HG03095 (cell line): Measurements from ENCODE around the gene LRP2.
"Not testable (repeated sequence)": the region's sequence is repeated elsewhere in the genome, so short reads cannot be mapped to it uniquely, and the experiment has no call there.

ENCODE experiments used
- ATAC-seq: cut with Tn5 transposase; IDR thresholded peaks from one replicate; pipeline ENCODE4 v1.9.1; 2021; ENCODE audit warnings: moderate library complexity; ENCODE audit not compliant: unreplicated experiment

The LRP2 gene

DNA sequence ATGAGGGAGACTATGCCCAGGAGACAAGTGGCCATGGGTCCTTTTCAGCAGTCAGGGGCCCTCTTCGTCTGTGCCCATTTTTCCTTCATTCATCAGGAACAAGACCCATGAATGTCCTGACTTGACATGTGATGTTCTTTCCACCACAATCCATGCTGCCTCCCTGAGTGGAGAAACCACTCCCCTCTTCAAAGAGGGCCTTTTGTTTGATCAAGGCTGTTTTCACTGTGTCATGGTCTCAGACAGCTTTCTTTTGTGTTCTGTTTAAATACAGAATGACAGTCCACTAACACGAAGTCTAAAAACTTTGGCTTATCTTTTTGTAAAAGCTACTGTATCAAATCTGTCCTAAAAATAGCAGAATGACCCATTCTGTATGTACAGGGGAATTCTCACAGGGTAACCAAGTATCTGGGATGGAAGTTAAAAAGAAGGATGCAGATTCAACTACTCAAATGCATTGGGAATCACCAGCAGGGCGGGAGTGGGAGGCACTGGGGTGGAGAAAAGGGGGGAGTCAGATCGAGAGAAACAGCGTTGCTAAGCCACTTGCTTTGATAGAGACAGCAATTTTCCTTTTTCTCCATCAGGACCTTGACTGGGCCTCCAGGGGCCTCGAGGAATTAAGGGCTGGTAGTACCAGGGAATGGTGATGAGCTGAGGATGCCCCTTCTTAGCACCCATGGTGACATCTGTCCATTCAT lies 13.9 kb downstream of the LRP2 start:
- ATAC-seq = no peak

DNA sequence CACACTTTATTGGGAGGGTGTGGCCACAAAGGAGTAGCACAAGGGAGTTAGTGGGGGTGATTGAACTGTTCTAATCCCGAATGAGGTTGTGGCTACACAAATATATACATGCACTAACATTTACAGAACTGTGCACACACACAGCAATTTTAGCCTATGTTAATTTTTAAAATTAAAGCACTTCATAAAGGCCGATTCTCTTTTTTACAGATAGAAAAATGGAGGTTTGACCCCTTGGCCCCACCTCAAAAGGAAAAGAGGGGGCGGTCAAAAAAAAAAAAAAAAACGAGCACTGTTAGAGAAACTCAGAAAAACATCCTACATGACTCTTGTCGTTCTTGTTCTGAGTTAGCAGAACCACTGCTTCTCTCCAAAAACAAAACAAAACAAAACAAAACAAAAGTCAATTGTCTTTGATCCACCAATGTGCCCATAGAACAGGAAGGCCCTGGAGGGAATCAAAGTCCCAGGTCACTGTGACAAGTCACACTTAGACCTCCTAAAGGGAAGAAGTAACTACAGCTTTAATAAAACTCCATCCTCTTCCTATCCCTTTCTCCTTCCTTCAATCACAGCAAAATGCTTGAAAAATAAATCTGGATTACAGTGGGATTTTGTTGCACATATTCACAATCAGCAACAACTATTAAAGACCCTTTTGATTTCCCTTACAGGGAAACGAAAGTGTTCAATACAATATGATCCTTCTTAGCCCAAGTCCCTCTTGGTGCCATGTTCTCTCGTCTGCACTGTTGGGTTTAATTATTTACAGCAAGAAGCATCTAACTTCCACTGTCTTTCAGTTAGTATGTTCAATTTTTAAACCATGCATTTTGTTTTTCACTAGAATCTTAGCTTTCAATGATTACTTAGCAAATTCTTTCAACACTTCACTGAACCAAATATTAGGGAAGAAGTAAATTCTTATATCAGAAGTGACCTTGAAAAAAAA lies 16.6 kb downstream of the LRP2 start:
- no peak for ATAC-seq

DNA sequence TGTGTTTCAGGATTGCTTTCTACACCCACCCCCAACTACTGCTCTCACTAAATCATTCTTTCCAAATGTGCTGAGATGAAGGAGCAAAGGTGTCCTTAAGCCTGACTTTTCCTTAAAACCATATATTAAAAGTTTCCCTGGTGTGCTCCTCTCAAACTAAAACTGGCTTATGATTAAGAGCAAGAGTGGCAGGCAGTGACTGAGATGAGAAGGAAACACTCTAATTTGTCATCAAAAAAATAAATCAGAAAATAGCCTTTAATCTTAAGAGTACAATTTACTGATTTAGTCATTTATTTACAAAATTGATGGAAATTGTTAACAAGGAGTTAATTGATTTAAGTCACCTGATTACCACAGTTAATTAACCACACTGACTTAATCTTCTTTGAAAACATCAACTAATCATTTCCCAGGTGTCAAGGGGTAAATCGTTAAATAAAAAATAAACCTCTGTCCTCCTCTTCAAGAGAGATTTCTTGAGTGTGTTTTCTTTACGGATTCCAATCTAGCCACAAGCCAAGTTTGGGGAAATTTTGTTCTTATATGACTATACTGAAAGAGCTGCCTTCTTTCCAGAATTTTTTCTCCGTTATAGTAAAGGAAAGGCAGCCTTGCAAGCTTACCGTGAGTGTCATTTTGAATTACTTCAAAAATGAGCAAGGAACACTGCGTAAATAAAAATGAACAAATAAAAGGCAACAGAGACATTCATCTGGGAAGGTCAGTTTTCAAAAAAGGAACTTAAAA lies 17.4 kb downstream of the LRP2 start:
- no peak for ATAC-seq

DNA sequence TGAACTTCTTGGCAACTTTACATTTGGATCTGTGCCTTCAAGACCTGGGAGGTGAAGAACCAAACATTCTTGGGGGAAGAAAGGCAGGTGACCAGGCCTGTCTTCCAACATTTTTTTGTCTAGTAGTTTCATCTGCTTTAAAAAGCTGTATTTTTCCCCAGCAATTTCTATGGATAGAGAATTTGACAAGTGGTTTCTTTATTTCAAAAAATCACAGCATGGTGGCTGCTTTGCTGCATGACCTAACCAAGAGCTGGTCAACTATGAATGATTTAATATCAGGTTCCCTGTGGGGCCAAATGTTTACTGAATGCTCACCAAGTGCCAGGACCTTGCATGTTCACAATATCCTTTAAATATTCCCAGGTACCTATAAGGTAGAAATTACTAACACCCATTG lies 19.1 kb downstream of the LRP2 start:
- no peak for ATAC-seq

DNA sequence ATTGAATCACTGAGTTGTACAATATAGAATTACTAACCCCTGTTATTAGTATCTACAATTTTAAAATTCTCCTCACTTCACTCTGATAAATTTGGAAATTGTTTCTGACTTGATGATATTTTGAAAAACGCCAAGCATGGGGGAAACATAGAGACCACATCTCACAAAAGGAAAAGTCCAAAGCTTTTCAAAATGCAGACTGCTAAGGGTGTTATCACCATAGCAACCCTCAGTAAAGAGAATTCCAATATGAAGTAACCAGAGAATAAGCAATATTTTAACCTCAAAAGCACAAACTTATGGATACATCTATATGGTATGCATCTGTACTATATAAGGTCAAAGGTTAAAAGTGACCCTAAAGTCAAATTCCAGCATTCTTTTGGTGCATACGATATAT lies 22.7 kb downstream of the LRP2 start:
- no peak for ATAC-seq

DNA sequence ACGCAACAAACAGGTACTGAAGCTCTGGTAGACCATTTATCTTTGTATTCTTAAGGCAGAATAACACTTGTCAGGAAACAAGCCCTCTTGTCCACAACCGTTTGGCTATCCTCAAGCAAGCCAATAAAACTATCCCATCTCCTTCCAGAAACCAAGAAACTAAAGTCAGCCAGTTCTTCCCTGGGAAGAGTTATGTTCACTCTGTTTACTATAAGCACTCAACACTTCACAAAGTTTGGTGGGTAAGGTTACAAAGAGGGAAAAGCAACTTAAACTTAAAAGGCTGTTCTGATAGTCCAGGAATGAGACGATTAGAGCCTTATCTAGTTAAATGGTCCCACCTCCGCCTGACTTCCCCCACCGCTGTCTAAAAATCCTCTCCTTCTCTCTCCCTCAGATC lies 25.6 kb downstream of the LRP2 start:
- no peak for ATAC-seq

DNA sequence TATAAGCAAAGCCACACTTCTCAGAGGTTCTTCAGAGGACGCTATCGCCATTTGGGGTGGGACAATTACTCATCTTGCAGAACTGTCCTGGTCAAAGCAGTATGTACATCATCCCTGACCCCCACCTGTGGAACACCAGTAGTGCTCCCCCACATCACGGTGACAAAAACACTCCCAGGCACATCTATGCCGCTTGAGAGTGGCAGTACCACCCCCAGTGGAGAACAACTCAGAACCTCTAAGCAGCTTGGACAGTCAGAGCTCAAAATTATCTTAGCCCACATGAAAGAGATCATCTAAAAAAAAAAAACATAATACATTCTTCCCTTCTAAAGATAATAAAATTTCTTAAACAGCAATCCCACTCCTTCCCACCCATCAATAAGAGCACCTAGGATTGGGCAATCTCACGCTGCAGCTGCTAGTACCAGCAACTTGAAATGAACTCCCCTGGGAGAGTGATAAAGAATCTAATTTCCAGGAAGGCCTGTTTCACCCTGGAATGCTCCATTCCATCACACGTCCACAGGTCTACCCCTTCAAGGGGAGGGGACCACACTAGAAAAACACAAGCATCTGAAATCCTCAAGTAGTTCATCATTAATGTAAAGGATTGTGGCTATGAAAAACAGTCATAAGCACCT lies 31.7 kb downstream of the LRP2 start:
- ATAC-seq = no peak

DNA sequence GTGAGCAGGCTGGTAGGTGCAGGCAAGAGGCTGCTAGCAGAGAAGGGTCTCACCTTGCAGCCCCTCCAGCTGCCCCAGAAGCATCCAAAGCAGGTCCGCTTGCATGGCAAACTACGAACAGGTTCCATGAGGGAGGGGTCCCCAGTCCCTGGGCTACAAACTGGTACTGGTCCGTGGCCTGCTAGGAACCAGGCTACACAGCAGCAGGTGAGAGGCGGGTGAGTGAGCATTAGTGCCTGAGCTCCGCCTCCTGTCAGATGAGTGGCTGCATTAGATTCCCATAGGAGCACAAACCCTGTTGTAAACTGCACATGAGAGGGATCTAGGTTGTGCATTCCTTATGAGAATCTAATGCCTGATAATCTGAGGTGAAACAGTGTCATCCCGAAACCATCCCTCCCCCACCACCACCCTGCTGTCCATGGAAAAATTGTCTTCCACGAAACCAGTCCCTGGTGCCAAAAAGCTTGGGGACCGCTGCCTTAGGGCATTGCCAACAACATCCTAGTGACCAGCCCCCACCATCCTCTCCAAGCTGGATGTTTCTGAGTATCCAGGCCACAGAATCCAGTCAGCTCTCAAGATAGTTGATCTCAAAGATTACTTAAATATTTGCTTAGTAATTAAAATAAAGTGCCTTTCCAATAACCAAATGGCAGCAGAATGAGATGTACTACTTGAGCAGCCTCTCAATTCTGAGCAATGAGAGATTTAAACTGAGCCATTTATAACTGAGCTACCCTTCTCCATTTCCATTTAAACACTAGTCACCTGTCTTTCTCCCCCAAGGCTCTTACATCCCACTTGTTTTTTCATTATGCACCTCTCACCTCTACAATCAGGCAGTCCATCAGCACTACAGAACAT lies 32.4 kb downstream of the LRP2 start:
- ATAC-seq = no peak

DNA sequence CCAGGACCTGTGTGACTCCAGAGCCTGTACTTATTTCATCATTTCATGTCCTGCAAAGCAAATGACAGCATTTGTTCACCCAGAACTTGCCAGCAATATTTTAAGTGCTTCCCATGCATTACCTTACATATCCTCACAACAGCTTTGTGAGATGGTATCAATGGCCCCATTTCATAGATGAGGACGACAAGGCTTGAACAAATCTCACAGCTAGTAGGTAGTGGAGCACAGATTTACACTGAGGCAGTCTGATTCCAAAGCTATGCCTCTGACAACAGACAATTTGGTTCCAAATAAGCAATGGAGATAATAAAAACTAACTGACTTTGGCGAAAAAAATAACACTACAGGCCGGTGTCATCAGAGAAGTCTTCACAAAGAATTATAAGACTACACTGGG lies 33.5 kb downstream of the LRP2 start:
- ATAC-seq = no peak

DNA sequence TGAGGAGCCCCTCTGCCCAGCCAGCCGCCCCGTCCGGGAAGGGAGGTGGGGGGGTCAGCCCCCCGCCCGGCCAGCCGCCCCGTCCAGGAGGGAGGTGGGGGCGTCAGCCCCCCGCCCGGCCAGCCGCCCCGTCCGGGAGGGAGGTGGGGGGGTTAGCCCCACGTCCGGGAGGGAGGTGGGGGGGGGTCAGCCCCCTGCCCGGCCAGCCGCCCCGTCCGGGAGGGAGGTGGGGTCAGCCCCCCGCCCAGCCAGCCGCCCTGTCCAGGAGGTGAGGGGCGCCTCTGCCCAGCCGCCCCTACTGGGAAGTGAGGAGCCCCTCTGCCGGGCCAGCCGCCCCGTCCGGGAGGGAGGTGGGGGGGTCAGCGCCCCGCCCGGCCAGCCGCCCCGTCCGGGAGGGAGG lies 34.5 kb downstream of the LRP2 start:
- ATAC-seq = not testable (repeated sequence)

DNA sequence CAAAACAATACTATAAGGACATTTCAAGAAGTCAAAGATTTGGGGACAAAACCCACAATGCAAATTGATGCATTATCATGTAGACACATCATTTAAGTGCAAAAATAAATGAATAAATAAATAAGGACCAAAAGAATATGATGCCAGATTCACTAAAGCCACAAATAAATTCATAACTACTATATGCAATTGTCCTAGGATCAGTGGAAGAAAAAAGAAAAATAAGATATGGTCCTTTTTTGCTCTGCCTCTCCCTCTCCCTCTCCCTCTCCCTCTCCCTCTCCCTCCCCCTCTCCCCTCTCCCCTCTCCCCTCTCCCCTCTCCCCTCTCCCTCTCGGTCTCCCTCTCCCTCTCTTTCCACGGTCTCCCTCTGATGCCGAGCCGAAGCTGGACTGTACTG lies 36.4 kb downstream of the LRP2 start:
- ATAC-seq = not testable (repeated sequence)

DNA sequence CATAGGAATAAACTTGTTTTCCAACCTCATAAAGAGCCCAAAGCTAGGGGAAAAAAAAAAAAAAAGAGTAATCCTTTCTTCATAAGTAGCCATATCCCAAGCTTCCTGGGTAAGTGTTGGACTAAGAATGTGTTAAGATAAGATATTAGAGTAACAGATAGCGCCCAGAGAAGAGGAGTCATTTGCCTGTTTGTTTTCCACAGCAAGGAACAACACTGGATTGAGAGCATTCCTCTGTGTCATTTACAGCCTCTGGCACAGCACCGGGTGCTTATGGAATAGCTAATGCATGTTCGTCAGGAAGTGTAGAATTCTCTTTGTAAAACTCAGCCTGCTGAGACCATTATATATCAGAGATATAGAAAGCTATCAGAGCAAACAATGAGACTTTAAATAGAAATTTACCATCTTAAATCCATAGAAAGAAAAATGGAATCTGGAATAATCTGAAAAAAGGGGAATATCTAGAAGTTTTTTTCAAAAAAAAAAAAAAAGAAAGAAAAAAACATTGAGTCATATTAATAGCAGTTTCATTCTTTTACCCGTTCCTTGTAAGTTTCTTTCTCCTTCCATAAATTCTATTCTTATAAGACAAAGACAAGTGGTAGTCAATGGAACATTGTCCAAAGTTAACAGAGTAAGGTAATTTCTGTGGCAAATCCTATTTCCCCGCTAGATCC lies 37.6 kb downstream of the LRP2 start:
- no peak for ATAC-seq

DNA sequence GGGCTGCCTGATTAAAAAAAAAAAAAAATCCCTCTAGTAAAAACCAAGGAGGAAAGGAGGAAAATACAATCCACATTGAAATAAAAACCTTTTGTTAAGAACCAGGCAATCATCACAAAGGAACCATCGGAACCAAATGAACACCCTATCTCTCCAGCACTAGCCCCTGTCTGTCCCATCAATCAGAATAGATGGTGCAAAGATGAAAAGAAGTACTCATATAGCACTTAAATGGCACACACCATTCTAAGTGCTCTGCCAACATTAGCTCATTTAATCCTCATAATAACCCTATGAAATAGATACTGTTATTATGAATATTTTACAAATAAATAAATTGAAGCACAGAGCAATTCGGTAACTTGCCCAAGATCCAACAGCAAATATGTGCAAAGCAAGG lies 38.5 kb downstream of the LRP2 start:
- ATAC-seq = no peak

DNA sequence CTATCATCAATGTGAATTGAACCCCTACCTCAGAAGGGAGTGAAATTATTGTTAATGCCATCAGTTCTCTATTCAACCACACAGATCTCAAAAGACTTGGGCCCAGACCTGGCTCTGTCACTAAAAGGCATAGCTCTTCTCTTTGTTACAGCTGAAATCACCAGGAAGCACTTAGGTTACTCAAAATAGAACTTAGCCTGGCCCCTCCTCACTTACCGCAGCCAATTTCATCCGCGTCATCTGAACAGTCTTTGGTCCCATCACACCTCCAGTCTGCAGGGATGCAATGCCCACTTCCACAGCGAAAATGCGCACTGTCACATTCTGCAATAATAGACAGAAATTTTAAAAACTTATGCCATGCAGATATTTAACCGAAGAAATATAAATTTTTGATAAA lies 41.8 kb downstream of the LRP2 start:
- no peak for ATAC-seq

DNA sequence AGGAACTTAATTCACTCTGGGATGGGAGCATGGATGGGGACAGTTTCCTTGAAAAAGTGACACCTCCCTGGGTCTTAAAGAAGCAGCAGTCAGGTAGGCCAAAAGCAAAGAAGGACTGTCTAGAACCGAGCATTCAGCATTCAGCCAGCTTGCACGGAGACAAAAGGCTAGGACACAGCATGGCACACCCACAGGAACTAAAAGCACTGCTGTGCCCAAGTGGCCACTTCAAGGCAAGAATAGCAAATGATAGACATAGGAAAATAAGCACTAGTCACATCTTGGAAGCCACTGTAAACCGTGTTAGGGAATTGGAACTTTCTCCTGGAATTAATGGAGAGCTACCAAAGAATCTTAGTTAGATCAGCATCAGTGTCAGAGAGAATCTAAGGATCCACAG lies 47.0 kb downstream of the LRP2 start:
- no peak for ATAC-seq

DNA sequence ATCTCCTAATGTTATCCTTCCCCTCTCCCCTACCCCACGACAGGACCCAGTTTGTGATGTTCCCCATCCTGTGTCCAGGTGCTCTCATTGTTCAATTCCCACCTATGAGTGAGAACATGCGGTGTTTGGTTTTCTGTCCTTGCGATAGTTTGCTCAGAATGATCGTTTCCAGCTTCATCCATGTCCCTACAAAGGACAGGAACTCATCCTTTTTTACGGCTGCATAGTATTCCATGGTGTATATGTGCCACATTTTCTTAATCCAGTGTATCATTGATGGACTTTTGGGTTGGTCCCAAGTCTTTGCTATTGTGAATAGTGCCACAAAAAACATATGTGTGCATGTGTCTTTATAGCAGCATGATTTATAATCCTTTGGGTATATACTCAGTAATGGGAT lies 54.0 kb downstream of the LRP2 start:
- not testable (repeated sequence) for ATAC-seq

DNA sequence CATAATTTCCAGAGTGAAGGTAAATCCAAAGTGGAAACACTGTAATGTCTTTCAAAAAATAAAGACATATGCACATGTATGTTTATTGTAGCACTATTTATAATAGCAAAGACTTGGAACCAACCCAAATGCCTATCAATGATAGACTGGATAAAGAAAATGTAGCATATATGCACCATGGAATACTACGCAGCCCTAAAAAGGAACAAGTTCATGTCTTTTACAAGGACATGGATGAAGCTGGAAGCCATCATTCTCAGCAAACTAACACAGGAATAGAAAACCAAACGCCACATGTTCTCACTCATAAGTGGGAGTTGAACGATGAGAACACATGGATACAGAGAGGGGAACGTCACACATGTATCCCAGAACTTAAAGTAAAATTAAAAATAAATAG lies 57.6 kb downstream of the LRP2 start:
- ATAC-seq = not testable (repeated sequence)

DNA sequence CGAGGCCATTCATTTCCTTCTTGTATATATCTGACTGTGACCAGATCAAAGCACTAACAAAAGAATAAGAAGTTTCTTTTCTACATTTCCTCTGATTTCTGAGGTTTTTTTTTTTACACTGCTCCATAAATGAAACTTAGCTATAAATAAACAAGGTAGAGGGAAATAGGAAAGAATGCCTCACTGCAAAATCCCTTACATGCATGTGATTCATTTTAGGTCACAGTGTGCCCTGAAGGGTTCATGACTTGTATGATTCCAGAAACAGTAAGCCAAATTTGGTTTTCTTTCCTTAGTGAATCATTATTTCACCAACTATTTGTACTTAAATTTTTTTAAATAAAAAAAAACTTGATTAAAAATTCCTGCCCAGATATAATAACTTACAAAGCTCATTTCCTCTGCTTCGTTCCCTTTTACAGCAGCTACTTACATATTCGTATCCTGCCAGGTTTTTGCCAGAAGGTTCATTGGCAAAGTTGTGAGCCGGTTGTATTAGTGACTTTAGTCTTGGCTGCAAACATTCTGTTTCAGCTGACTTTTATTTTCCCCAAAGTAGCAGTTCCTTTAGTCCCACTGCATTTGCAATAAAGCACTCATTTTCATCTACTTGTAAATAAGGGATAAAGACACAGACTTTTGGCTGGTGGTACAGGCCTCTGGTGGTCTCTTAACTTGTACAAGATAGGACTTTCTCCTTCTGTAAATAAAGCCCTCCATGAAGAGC lies 58.6 kb downstream of the LRP2 start:
- ATAC-seq = no peak

DNA sequence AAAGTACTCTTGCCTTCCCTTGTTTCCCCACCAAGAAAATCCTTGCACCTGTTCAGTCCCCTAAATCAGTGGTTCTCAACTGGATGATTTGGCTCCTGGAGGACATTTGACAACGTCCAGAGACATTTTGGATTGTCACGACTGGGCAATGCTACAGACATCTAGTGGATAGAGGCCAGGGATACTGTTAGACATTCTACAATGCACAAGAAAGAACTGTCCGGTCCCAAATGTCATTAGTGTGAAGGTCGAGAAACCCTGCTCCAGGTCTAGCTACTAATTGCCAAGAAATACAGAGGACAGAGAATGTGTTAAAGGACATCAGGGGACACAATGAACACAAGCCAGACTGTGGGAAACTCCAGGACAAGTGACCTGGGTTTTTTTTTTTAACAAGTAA lies 60.0 kb downstream of the LRP2 start:
- no peak for ATAC-seq
